Measurements from ENCODE around the gene MORF4L1. TPM values are rescaled to one million over a fixed set of nuclear protein-coding genes. Genes with fewer than 3 reads are reported as not detected.

The MORF4L1 gene
- total RNA-seq, 2 donors from 2014 or later = 457 to 505 TPM

GRCh38 chr15:78947506-78947905, 74.8 kb downstream of the MORF4L1 start:
- Histone ChIP-seq H3K9me3 (ENCODE audit: control insufficient read depth, low read length) (no peaks in the 10 kb centered on the region), H3K27ac (ENCODE audit: low read depth, low read length) (no peak overlapping the region), H3K27me3 (ENCODE audit: control insufficient read depth, insufficient read depth, low read length, poor library complexity, severe bottlenecking) (peaks cover 8% of the 10 kb centered on the region), H3K9ac (ENCODE audit: extremely low read depth, low read length, poor library complexity, severe bottlenecking) (no peak overlapping the region), H3K4me3 (ENCODE audit: low read length) (no peak overlapping the region), H3K36me3 (ENCODE audit: control insufficient read depth, insufficient read depth, low read length) (no peaks in the 10 kb centered on the region), H3K4me1 (ENCODE audit: control insufficient read depth, insufficient read depth, low read length) (peaks cover 9% of the 10 kb centered on the region)
- H3K4me3 Mint-ChIP-seq = no peak overlapping the region
- no peaks in the 10 kb centered on the region for H3K36me3 Mint-ChIP-seq (ENCODE audit: low read depth)
- H3K27me3 Mint-ChIP-seq (ENCODE audit: insufficient read depth) = peaks cover 27% of the 10 kb centered on the region
- no peaks in the 10 kb centered on the region for H3K9me3 Mint-ChIP-seq
- no peak overlapping the region for H3K27ac Mint-ChIP-seq
- 87 to 99% methylated on average over 3 to 4 of the region's 5 CpGs for WGBS, 2 experiments (ENCODE audit: insufficient coverage in 1 of 2, insufficient read length in 1 of 2)
- H3K4me1 Mint-ChIP-seq = peaks cover 39% of the 10 kb centered on the region
- DNase-seq = no peak
- TF ChIP-seq, protein P1, sequence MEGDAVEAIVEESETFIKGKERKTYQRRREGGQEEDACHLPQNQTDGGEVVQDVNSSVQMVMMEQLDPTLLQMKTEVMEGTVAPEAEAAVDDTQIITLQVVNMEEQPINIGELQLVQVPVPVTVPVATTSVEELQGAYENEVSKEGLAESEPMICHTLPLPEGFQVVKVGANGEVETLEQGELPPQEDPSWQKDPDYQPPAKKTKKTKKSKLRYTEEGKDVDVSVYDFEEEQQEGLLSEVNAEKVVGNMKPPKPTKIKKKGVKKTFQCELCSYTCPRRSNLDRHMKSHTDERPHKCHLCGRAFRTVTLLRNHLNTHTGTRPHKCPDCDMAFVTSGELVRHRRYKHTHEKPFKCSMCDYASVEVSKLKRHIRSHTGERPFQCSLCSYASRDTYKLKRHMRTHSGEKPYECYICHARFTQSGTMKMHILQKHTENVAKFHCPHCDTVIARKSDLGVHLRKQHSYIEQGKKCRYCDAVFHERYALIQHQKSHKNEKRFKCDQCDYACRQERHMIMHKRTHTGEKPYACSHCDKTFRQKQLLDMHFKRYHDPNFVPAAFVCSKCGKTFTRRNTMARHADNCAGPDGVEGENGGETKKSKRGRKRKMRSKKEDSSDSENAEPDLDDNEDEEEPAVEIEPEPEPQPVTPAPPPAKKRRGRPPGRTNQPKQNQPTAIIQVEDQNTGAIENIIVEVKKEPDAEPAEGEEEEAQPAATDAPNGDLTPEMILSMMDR (conservative IDR thresholded peaks at IDR 0.05) = no peak

Other genes with a start within 250 kb of the MORF4L1 start
- under 1 TPM; 0.22 to 0.70 TPM for gene CHRNB4, start 231.7 kb upstream of the MORF4L1 start, total RNA-seq
- 10 to 100 TPM; 55.8 to 67.1 TPM for gene ADAMTS7, start 61.4 kb upstream of the MORF4L1 start, total RNA-seq
- gene CTSH, start 72.2 kb downstream of the MORF4L1 start, total RNA-seq = 100 to 1,000 TPM in 1 of 2 donors, 10 to 100 TPM in 1; 61.9 to 101 TPM
- gene RASGRF1, start 217.9 kb downstream of the MORF4L1 start, total RNA-seq = under 1 TPM in 1 of 2 donors, not detected in 1; 0.20 TPM

Data from endodermal cell (in vitro differentiated cells).